ENCODE data around the gene ITGAL. TPM values are rescaled to one million over a fixed set of nuclear protein-coding genes. Genes with fewer than 3 reads are reported as not detected.
"Not testable (repeated sequence)": the region's sequence is repeated elsewhere in the genome, so short reads cannot be mapped to it uniquely, and the experiment has no call there.

The ITGAL gene
- polyA plus RNA-seq, 4 donors: 1.0 to 3.5 (median 1.7) TPM

- DNase-seq (ENCODE audit: low read depth in 4 of 4, low spot score in 2 of 4): no peak
Measured at GRCh38 chr16:30490210-30490609, 17.7 kb downstream of the ITGAL start.

DNA sequence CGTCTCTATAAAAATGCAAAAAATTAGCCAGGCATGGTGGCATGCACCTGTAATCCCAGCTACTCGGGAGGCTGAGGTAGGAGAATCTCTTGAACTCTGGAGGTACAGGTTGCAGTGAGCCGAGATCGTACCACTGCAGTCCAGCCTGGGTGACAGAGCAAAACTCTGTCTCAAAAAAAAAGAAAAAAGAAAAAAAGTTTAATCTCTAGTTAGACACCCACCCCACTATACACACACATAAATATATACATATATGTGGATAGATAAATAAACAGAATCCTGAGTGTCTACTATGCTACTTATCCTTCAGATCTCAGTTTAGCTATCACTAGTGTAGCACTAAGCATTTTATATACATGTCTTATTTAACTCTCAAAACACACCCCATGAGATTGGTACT, 18.7 kb downstream of the ITGAL start:
- DNase-seq (ENCODE audit: low read depth in 4 of 4, low spot score in 2 of 4): no peak

- DNase-seq (ENCODE audit: low read depth in 4 of 4, low spot score in 2 of 4): no peak
Measured at GRCh38 chr16:30491744-30492308, 19.3 kb downstream of the ITGAL start.

- no peak for DNase-seq (ENCODE audit: low read depth in 4 of 4, low spot score in 2 of 4)
Measured at GRCh38 chr16:30493941-30494488, 21.5 kb downstream of the ITGAL start.

GRCh38 chr16:30494709-30495108, 22.2 kb downstream of the ITGAL start:
- no peak for DNase-seq (ENCODE audit: low read depth in 4 of 4, low spot score in 2 of 4)

GRCh38 chr16:30499284-30499683, 26.7 kb downstream of the ITGAL start:
- no peak for DNase-seq (ENCODE audit: low read depth in 4 of 4, low spot score in 2 of 4)

GRCh38 chr16:30503403-30504296, 31.1 kb downstream of the ITGAL start:
- no peak for DNase-seq (ENCODE audit: low read depth in 4 of 4, low spot score in 2 of 4)

DNA sequence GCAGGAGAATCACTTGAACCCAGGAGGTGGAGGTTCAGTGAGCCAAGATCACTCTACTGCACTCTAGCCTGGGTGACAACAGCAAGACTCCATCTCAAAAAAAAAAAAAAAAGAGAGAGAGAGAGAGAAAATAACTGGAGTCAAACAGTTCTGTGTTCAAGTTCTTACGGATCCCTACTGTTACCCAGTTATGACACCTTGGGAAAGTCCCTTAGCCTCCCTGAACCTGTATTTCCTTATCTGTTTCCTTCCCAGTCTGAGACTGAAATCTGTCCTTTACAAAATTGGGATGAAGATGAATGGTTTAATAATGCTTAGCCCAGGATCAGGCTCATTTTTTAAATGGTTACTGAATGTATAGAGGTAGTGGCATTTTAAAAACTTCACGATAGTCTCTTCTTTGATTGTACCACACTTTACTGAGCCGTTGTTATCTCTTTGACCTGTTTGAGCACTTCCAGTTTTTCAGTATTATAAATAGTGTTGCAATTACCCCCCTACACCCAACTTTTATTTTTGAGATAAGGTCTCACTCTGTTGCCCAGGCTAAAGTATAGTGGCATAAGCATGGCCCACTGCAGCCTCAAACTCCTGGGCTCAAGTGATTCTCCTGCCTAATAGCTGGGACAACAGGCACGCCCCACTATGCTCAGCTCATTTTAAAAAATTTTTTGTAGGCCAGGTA, 36.7 kb downstream of the ITGAL start:
- DNase-seq (ENCODE audit: low read depth in 4 of 4, low spot score in 2 of 4): no peak

DNA sequence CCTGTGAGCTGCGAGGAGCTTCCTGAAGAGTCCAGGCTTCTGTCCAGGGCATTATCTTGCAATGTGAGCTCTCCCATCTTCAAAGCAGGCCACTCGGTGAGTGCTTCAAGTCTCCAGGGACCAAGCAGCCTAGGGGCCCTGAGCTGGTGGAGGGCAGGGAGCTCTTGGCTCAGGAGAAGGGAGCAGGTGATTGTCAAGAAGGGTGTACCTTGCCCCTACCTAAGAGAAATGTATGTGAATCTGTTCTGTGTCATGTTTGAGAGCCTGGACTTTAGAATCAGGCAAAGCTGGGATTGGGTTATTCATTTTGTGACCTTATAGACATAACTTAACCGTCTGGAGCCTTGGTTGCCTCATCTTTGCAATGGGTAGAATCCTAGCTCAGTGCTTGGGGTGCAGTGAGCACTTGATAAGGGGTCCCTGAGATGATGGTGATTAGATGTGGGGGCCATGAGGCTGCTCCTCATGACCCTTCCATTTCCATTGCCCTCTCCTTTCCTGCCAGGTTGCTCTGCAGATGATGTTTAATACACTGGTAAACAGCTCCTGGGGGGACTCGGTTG, 37.9 kb downstream of the ITGAL start:
- no peak for DNase-seq (ENCODE audit: low read depth in 4 of 4, low spot score in 2 of 4)

GRCh38 chr16:30511509-30511908, 39.0 kb downstream of the ITGAL start:
- DNase-seq (ENCODE audit: low read depth in 4 of 4, low spot score in 2 of 4): no peak

GRCh38 chr16:30515275-30515674, 42.7 kb downstream of the ITGAL start:
- no peak for DNase-seq (ENCODE audit: low read depth in 4 of 4, low spot score in 2 of 4)

- DNase-seq (ENCODE audit: low read depth in 4 of 4, low spot score in 2 of 4): no peak
Measured at GRCh38 chr16:30518552-30518951, 46.0 kb downstream of the ITGAL start.

DNA sequence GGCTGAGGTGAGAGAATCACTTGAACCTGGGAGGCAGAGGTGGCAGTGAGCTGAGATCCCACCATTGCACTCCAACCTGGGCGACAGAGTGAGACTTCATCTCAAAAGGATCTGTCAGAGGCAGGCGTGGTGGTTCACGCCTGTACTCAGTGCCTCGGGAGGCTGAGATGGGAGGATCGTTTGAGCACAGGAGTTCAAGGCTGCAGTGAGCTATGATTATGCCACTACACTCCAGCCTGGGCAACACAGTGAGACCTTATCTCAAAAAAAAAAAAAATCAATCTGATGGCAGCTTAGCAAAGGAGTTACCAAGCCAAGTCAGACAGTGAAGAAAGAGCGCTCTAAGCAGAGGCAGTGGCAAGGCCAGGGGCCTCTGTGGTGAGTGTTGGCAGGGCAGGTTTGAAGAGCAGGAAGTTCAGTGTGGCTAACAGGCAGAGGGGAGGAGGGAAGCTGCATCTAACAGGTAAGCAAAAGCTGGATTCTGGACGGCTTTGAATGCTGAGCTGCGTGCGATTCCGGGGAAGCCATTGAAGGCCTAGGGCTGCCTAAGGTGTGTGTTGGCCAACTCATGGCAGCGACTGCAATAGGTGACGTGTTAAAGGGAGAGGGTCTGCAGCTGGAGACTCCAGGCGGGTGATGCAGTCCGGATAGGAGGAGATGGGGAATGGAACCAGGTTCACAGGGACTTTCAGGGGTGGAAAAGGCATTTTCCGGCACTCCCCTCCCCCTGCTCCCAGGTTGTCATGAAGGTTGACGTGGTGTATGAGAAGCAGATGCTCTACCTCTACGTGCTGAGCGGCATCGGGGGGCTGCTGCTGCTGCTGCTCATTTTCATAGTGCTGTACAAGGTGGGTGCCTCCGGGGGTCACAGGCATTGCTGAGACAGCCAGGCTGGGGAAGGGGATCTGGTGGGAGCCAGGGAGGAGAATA, 46.8 kb downstream of the ITGAL start:
- DNase-seq (ENCODE audit: low read depth in 4 of 4, low spot score in 2 of 4): no peak

- no peak for DNase-seq (ENCODE audit: low read depth in 4 of 4, low spot score in 2 of 4)
Measured at GRCh38 chr16:30521476-30521872, 48.9 kb downstream of the ITGAL start.

DNA sequence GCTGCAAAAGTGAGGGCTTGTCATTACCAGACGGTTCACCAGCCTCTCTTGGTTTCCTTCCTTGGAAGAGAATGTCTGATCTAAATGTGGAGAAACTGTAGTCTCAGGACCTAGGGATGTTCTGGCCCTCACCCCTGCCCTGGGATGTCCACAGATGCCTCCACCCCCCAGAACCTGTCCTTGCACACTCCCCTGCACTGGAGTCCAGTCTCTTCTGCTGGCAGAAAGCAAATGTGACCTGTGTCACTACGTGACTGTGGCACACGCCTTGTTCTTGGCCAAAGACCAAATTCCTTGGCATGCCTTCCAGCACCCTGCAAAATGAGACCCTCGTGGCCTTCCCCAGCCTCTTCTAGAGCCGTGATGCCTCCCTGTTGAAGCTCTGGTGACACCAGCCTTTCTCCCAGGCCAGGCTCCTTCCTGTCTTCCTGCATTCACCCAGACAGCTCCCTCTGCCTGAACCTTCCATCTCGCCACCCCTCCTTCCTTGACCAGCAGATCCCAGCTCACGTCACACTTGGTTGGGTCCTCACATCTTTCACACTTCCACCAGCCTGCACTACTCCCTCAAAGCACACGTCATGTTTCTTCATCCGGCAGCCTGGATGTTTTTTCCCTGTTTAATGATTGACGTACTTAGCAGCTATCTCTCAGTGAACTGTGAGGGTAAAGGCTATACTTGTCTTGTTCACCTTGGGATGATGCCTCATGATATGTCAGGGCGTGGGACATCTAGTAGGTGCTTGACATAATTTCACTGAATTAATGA, 49.5 kb downstream of the ITGAL start:
- DNase-seq (ENCODE audit: low read depth in 4 of 4, low spot score in 2 of 4): no peak

GRCh38 chr16:30522702-30523463, 50.3 kb downstream of the ITGAL start:
- DNase-seq (ENCODE audit: low read depth in 4 of 4, low spot score in 2 of 4): not testable (repeated sequence)

GRCh38 chr16:30523768-30524574, 51.4 kb downstream of the ITGAL start:
- no peak for DNase-seq (ENCODE audit: low read depth in 4 of 4, low spot score in 2 of 4)

All from left renal cortex interstitium (tissue), 4 donors.